Transverse colon (tissue), 4 donors: ENCODE data around the gene VAV1. TPM values are rescaled to one million over a fixed set of nuclear protein-coding genes. Genes with fewer than 3 reads are reported as not detected.
A peak's percentile ranks its signal among the peaks of the same experiment; 100 is the strongest.
"Not testable (repeated sequence)": the region's sequence is repeated elsewhere in the genome, so short reads cannot be mapped to it uniquely, and the experiment has no call there.

Experiments used
- DNase-seq: peaks from one replicate; pipeline ENCODE4 v3.0.0-alpha.2; 2019
- H3K27ac ChIP-seq, 4 donors: fragments of 200-600 bp; sonication (generic); 2 replicates each; pipeline ENCODE4 v1.5.1; 2016 to 2018; ENCODE audit warnings: inconsistent platforms in 4 of 4
- H3K27me3 ChIP-seq: fragments of 200-600 bp; sonication (generic); 2 replicates; pipeline ENCODE4 v1.5.1; 2017; ENCODE audit warnings: inconsistent platforms
- H3K36me3 ChIP-seq, 4 donors: fragments of 200-600 bp; sonication (generic); 2 replicates each; pipeline ENCODE4 v1.5.1; 2017 to 2019; ENCODE audit warnings: inconsistent platforms in 4 of 4
- H3K4me1 ChIP-seq, 4 donors: fragments of 200-600 bp; sonication (generic); 2 replicates each; pipeline ENCODE4 v1.5.1; 2017 to 2020; ENCODE audit warnings: inconsistent platforms in 4 of 4
- H3K4me3 ChIP-seq, 4 donors: fragments of 200-600 bp; sonication (generic); 1 replicate in 1 of 4; 2 replicates in 3 of 4; pipeline versions ENCODE4 v1.5.1 to v1.6.1; 2017 to 2019; ENCODE audit warnings: inconsistent platforms in 4 of 4
- H3K9me3 ChIP-seq, 2 donors: fragments of 200-600 bp; sonication (generic); 2 replicates each; pipeline ENCODE4 v1.5.1; 2017 to 2019; ENCODE audit warnings: inconsistent platforms in 2 of 2
- CTCF ChIP-seq, 5 experiments: fragments of 200-600 bp in 3 of 5; fragments of 450-650 bp in 2 of 5; sonication (generic) in 3 of 5; IDR thresholded peaks; 1 replicate in 2 of 5; 2 replicates in 3 of 5; pipeline ENCODE4 v1.5.1; 2016 to 2017; ENCODE audit warnings: antibody characterized with exemption in 5 of 5, inconsistent platforms in 3 of 5, mild to moderate bottlenecking in 2 of 5, moderate library complexity in 1 of 5
- EP300 ChIP-seq: sonication (generic); formaldehyde crosslinking; IDR thresholded peaks from one replicate; pipeline ENCODE4 v1.6.1; 2017; ENCODE audit warnings: antibody characterized with exemption, low read depth
- POLR2A ChIP-seq: fragments of 450-650 bp; IDR thresholded peaks from one replicate; pipeline ENCODE4 v1.6.1; 2016; ENCODE audit warnings: antibody characterized with exemption, mild to moderate bottlenecking, moderate library complexity
- POLR2AphosphoS5 ChIP-seq, 3 donors: sonication (generic); formaldehyde crosslinking; IDR thresholded peaks; one replicate each; pipeline ENCODE4 v1.6.1; 2016; ENCODE audit warnings: antibody characterized with exemption in 3 of 3
- WGBS, 2 donors: methylation state at CpG; one replicate each; pipeline ENCODE4 v1.1.5; 2018; ENCODE audit warnings: low coverage in 1 of 2; 5-methylcytosine and 5-hydroxymethylcytosine counted together
- in situ Hi-C, 4 donors: fragments of 200-750 bp; cut with MboI; loops; one replicate each; pipeline versions ENCODE4 v1.15.0 to v1.15.1; 2017; ENCODE audit warnings: low sequenced_read_pairs in 3 of 4, low pct_ligation_motif_present in 1 of 4, low pct_unique_long_range_greater_than_20kb in 1 of 4
- intact Hi-C: fragments of 100-400 bp; cut with DNase I; formaldehyde crosslinking; loops from one replicate; pipeline ENCODE4 v1.15.1; 2023; ENCODE audit warnings: low total_unique reads
- total RNA-seq, 4 donors: library from RNA; depleted of rRNA; stranded (reverse); fragments of >200 nt; gene quantifications; one replicate each; pipeline ENCODE4 v1.1.0, GENCODE V29; 2016

Gene VAV1
- total RNA-seq, 4 donors from 2014 or later = 0.60 to 10.8 (median 6.0) TPM

DNA sequence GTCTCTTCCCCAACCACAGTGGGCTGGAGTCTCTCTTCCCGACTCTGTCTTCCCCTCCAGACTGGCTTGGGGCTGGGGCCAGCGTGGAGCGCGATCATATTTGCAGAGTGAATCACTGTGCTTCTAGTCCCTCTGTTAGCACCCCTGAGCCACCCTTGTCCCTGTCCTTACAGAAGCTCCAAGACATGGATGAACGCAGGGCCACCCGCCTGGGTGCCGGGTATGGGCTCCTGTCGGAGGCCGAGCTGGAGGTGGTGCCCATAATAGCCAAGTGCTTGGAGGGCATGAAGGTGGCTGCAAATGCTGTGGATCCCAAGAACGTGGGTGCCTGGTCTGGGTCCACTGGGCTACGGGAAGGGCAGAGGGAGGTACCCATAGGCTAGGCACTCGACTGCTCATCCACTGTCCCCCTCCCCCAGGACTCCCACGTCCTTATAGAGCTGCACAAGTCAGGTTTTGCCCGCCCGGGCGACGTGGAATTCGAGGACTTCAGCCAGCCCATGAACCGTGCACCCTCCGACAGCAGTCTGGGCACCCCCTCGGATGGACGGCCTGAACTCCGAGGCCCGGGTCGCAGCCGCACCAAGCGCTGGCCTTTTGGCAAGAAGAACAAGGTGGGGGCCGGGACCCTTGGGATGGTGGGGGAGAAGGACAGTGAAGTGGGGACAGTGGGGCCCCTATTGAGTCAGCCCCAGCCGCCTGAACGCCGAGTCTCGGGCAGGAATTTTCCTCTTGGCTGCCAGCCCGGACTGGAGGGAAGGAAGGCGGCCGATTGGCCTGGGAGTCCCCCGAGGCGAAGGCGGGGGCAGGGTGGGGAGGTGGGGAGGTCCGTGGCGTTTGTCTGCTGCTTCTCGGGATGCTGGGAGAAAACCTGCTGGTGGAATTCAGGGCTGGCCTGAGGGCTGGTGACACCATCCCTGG lies 27.9 kb upstream of the VAV1 start:
- H3K36me3 ChIP-seq = peaks cover 0 to 34% (median 11%) of the 10 kb centered on the region in 4 donors
- no peaks in the 10 kb centered on the region for H3K27me3 ChIP-seq
- H3K4me1 ChIP-seq = peaks cover 22 to 45% (median 37%) of the 10 kb centered on the region in 4 donors
- in situ Hi-C loops (loop anchor here in 2 of 4 donors (25.0 kb wide), 1 partner anchor 118 kb away; no protein-coding TSS in a partner anchor), intact Hi-C loops (no loop called here)
- DNase-seq = peak; percentile 90
- H3K4me3 ChIP-seq = no peak overlapping the region
- WGBS, 2 donors = 20 to 32% methylated on average over 1 to 31 of the region's 41 CpGs
- TF ChIP-seq CTCF (IDR thresholded peaks at IDR 0.05) (no peak), POLR2AphosphoS5 (IDR thresholded peaks at IDR 0.05) (peak; percentile 42 to 60 (median 49))
- peak overlapping the region; percentile 72 to 99 (median 89) for H3K27ac ChIP-seq
- no peaks in the 10 kb centered on the region for H3K9me3 ChIP-seq

GRCh38 chr19:6745965-6746364 lies 26.5 kb upstream of the VAV1 start:
- Histone ChIP-seq H3K4me1 (peaks cover 22 to 44% (median 33%) of the 10 kb centered on the region in 4 donors), H3K9me3 (no peaks in the 10 kb centered on the region), H3K4me3 (no peak overlapping the region), H3K27ac (peak overlapping the region in 3 of 4 donors; percentile 87 to 99 (median 91)), H3K36me3 (peaks cover 0 to 45% (median 17%) of the 10 kb centered on the region in 4 donors), H3K27me3 (no peaks in the 10 kb centered on the region)
- no peak for DNase-seq
- intact Hi-C loops (no loop called here), in situ Hi-C loops (loop anchor here in 2 of 4 donors (25.0 kb wide), 1 partner anchor 116 kb away; no protein-coding TSS in a partner anchor)
- WGBS, 2 donors = 90% methylated on average over 19 of the region's 24 CpGs; no CpG with 5 or more reads in 1 of the 2 donors
- no peak for TF ChIP-seq POLR2AphosphoS5 (IDR thresholded peaks at IDR 0.05)
- no peak for TF ChIP-seq POLR2A
- no peak for TF ChIP-seq EP300
- TF ChIP-seq CTCF (IDR thresholded peaks at IDR 0.05) = no peak

GRCh38 chr19:6748543-6748942 lies 24.0 kb upstream of the VAV1 start:
- H3K27me3 ChIP-seq, H3K9me3 ChIP-seq, H3K27ac ChIP-seq, H3K4me3 ChIP-seq, intact Hi-C loops, DNase-seq: not testable (repeated sequence)
- H3K4me1 ChIP-seq = peaks cover 17 to 36% (median 32%) of the 10 kb centered on the region in 4 donors
- H3K36me3 ChIP-seq = peaks cover 0 to 49% (median 21%) of the 10 kb centered on the region in 4 donors
- in situ Hi-C loops = loop anchor here in 2 of 4 donors (25.0 kb wide), 1 partner anchor 114 kb away; no protein-coding TSS in a partner anchor
- 92 to 95% methylated on average over 10 of the region's 10 CpGs for WGBS, 2 donors

DNA sequence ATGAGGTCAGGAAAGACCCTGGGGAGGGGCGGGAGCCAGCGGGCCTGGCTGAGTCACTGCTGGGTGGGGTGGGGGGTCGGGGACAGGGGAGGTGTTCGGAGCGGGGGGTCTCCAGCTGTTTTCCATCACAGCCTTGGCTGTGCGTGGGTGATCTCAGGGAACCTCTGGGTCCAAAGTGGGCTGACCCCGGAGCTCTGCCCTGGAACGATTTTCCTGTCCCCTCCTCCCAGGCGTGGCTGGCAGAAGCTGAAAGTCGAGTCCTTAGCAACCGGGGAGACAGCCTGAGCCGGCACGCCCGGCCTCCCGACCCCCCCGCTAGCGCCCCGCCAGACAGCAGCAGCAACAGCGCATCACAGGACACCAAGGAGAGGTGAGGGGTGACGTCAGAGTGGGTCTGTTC lies 22.4 kb upstream of the VAV1 start:
- intact Hi-C loops = no loop called here
- Histone ChIP-seq H3K27ac (peak overlapping the region in 1 of 4 donors; percentile 17), H3K4me3 (no peak overlapping the region), H3K9me3 (no peaks in the 10 kb centered on the region), H3K4me1 (peaks cover 6 to 24% (median 21%) of the 10 kb centered on the region in 4 donors), H3K27me3 (no peaks in the 10 kb centered on the region), H3K36me3 (peaks cover 0 to 49% (median 21%) of the 10 kb centered on the region in 4 donors)
- DNase-seq = no peak
- in situ Hi-C loops = no loop called here
- TF ChIP-seq POLR2AphosphoS5 (IDR thresholded peaks at IDR 0.05) = no peak
- no peak for TF ChIP-seq EP300
- no peak for TF ChIP-seq POLR2A
- TF ChIP-seq CTCF (IDR thresholded peaks at IDR 0.05) = no peak
- 65 to 80% methylated on average over 3 to 18 of the region's 20 CpGs for WGBS, 2 donors
